ENCODE measurements around the gene SHH.

DNA sequence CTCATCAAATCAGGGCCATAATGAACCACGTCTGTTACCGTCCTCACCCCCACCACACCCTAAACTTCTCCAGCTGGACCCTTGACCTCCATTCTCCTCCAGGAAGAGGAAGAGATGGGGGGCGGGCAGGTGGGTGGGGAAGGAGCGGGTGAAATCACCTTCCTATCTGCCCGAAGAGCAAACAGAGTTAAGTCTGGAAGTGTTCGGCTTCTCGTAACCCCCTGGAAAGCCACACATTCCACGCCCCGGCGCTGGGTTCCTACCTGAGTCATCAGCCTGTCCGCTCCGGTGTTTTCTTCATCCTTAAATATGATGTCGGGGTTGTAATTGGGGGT lies 736 bp downstream of the SHH start:
- TF ChIP-seq, protein P1, sequence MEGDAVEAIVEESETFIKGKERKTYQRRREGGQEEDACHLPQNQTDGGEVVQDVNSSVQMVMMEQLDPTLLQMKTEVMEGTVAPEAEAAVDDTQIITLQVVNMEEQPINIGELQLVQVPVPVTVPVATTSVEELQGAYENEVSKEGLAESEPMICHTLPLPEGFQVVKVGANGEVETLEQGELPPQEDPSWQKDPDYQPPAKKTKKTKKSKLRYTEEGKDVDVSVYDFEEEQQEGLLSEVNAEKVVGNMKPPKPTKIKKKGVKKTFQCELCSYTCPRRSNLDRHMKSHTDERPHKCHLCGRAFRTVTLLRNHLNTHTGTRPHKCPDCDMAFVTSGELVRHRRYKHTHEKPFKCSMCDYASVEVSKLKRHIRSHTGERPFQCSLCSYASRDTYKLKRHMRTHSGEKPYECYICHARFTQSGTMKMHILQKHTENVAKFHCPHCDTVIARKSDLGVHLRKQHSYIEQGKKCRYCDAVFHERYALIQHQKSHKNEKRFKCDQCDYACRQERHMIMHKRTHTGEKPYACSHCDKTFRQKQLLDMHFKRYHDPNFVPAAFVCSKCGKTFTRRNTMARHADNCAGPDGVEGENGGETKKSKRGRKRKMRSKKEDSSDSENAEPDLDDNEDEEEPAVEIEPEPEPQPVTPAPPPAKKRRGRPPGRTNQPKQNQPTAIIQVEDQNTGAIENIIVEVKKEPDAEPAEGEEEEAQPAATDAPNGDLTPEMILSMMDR (IDR thresholded peaks at IDR 0.05): no peak
- no peak for TF ChIP-seq POLR2A (IDR thresholded peaks at IDR 0.05)

All from testis (tissue), 2 donors.